Lung microvascular endothelial cell (primary cell): ENCODE results near the gene IRF4. TPM values are rescaled to one million over a fixed set of nuclear protein-coding genes. Genes with fewer than 3 reads are reported as not detected.
A peak's percentile ranks its signal among the peaks of the same experiment; 100 is the strongest.

Experiments used
- DNase-seq, 2 donors: peaks; one replicate each; pipeline versions ENCODE4 v3.0.0 to v3.0.0-alpha.2; 2010; ENCODE audit warnings: low read depth in 2 of 2
- total RNA-seq: library from RNA; depleted of rRNA; stranded (reverse); fragments of >200 nt; gene quantifications from 2 replicates; pipeline ENCODE4 v1.2.1, GENCODE V29; 2014

IRF4 gene
- total RNA-seq, 1 donor from 2014 or later: not detected

- DNase-seq: no peak
Observed at GRCh38 chr6:443621-444159, 52.1 kb downstream of the IRF4 start.

DNA sequence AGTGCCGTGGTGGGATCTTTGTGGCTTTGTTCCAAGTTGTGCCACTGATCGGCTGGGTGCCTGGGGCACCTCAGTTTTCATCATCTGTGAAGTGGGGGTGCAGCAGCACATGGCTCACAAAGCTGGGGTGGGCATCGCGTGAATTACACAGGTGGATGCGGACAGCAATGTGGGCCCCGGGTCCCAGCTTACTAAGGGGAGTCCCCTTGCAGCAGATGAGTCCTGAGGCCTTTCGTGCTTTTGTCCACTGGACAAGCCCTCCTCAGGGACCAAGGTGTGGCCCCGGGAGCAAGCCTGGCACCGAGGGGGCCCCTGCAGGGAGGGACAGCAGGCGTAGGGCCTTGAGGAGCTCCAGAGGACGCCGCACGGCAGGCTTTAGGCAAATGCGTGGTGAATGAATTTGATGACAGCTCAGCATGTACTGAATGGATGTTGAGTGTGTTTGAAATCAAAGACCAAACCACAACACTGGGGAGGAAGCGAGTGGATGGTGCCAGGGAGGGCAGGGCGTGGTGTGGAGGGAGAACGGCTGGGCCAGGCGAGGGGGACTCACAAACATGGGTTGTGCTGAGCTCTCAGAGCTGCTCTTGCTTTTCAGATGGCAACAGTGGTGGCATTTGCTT, 53.2 kb downstream of the IRF4 start:
- no peak for DNase-seq

DNA sequence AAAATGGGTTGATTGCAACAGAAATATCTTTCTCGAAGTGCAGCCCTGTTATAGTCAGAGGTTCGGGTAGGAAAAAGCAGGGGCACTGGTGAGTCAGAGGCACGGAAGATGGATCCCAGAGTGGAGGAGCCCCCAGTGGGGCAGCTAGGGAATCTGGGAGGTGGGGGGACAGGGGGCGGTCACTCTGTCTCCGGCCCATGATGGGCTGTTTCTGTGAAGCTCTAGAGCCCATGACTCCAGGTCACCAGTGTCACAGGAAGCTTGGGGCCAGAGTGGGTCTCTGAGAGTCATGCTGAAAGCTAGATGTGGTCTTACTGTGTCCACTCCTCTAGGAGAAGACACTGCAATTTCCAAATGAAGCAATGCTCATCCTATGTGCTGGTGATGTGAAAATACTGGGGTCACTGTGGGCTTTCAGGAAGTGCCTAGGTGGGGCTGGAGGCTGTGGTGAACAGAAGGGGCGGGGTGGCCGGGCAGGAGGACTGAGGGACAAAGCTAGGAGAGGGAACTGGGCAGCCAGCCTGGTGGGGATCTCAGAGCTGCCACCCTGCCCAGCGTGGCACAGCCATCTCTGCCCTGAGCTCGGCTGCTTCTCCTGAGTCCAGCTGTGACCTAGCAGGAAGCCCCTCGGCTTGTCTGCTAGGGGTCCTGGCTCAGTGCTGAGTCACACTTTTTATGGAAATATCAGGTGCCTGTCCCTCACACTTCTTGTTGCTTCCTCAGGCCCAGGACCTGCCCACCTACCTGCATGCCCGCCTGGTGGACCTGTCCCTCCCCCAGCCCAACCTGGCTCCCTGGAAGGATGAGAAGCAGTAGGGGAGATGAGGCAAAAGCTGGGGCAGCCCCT, 54.2 kb downstream of the IRF4 start:
- no peak for DNase-seq

DNA sequence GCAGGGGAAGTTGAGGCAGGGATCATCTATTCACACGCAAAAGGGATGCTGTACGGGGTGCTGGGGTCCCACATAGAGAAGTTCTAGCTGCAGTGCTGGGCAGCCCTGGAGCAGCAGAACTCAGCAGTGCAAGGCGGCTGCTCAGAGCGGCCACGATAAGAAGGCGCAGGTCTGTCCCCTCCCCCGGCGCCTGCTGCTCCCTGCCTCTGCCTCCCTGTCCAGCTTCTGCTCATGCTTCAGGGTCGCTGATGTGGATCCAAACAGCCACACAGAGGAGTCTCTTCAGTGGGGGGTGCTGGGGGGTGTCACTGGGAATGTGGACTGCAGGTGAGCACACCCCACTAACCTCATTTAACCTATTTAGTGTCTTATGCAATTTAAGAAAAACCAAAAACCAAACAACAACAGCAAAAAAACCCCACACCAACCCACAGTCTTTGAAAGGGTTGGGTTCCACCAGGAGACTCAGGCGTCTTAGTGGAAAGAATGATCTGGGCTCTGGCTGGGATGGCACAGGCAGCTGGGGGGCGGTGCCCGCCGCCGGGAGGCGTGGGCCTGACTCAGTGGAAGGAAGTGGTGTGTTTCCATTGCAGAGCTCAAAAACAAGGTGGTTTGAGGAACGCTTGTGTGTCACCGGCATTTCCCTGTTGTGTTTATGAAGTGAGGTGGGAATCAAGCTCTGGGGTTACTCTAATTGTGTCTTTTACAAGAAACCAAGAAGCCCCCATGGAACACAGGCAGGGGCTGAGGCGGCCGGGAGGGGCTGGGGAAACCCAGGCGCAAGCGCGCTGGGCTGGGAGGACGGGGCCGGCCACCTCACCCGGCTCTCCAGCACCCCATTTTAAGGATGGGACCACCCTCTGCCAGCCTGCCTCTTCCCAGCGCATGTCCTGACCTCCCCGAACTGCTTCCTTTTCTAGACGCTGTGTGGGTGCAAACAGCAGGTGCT, 55.1 kb downstream of the IRF4 start:
- peak; percentile 27 to 49 for DNase-seq

- DNase-seq: no peak
Observed at GRCh38 chr6:447381-448165, 56.0 kb downstream of the IRF4 start.

DNA sequence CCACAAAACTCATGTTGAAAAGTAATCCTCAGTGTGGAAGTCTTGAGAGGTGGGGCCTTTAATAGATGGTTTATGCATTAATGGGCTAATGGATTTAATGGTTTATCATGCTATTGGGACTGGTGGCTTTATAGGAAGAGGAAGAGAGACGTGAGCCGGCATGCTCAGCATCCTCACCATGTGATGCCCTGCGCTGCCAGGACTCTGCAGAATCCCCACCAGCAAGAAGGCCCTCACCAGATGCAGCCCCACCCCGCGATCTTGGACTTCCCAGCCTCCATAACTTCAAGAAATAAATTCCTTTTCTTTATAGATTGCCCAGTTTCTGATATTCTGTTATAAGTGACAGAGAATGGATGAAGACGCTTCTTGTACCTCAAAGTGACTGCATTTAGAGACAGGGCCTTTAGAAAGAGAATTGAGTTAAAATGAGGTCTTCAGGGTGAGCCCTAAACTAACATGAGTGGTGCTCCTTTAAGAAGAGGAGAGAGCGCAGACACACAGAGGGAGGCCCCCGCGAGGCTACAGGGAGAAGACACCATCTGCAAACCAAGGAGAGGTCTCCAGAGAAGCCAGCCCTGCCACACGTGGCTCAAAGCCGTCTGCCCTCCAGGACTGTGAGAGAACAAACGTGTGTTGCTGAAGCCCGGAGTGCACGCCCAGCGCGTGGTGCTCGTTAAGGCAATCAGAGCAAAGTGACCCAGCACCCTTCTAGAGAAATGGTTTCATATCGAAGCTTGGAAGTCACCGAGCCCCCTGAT, 56.9 kb downstream of the IRF4 start:
- DNase-seq: no peak

- no peak for DNase-seq
Observed at GRCh38 chr6:449057-449430, 57.5 kb downstream of the IRF4 start.

GRCh38 chr6:449486-450419, 58.2 kb downstream of the IRF4 start:
- DNase-seq: no peak

DNA sequence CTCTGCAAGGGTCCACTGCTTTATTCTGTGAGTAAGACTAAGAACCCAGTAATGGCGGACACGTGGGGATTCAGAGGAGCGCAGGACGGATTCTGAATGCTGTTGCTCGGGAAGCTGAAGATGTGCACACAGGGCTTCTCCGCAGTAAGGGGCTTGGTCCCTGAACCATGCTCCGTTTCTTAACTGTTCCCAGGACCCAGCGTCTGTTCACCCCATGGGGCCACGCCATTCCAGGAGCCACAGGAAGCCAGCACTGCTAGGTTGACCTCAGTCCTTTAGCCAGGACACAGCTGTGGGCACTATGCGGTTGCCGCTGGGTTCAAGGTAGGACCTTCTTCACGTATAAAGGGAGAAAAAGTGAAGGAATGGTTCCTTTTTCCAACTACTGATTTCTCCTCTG, 59.8 kb downstream of the IRF4 start:
- DNase-seq: no peak

GRCh38 chr6:451847-452246, 60.3 kb downstream of the IRF4 start:
- no peak for DNase-seq

GRCh38 chr6:452301-453067, 60.9 kb downstream of the IRF4 start:
- no peak for DNase-seq

DNA sequence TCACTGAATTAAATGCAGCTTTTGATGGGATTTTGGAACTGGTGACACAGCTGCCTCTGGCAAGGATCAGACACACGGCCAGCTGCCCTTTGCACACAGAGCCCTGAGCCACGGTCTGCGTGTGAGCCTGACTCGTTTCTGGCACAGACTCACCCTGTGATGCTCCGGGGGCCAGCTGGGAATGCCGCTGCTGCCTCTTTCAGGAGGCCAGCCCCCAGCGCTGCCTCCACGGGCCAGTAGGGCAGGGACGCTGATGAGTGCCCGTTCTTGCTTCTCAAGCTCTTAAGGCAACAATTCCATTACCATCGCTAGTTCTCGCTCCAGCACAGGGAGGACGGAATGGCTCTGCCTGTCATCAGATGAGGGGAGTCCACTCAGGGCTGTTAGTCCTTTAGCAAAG, 61.6 kb downstream of the IRF4 start:
- DNase-seq: no peak

GRCh38 chr6:454148-454991, 62.8 kb downstream of the IRF4 start:
- no peak for DNase-seq

DNA sequence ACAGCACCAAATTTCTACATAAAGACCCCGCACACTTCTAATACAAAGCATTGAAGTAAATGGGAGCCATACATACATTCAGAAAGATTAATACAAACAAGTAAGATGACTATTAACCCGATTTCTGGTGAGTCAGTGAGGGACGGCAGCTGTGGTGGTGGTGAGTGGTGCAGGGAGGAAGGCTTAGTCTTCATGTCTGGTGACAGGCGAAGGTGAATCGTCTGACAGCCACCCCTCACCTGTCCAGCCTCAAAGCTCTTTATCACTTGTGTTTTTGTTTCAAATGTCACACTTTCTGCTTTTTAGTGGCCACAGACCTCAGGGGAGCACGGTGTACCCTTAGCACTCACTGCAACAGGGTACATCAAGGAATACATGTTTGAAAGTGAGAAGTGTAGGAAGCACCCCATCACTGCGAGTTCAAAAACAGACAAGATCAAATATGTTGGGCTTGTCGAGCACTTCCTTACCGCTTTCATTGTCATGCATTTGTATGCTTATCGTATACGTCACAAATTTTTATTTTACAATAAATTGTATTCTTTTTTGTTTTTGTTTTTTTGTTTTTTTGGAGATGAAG, 63.5 kb downstream of the IRF4 start:
- DNase-seq: no peak

- no peak for DNase-seq
Observed at GRCh38 chr6:455835-456234, 64.3 kb downstream of the IRF4 start.

- DNase-seq: no peak
Observed at GRCh38 chr6:456358-456867, 64.9 kb downstream of the IRF4 start.

DNA sequence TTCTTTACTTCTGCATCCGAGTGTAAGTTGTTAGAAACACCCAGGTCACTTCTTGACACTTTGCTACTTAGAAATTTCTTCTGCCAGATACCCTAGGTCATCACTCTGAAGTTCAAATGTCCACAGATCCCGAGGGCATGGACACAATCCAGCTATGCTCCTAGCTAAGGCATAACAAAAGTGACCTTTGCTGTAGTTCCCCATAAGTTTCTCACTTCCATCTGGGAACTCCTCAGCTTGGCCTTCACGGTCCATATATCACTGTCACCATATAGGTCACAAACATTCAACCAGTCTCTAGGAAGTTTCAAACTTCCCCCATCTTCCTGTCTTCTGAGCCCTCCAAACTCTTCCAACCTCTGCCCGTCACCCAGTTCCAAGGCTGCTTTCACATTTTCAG, 65.3 kb downstream of the IRF4 start:
- DNase-seq: no peak
